Stimulated activated CD4-positive, alpha-beta T cell treated with anti-CD3 and anti-CD28 coated beads, Interleukin-15, amount 100 ng/mL, for 1 hour (primary cell): ENCODE results near the gene BIRC6.
A peak's percentile ranks its signal among the peaks of the same experiment; 100 is the strongest.
"Not testable (repeated sequence)": the region's sequence is repeated elsewhere in the genome, so short reads cannot be mapped to it uniquely, and the experiment has no call there.

Experiments
- DNase-seq, 2 donors: peaks; one replicate each; pipeline ENCODE4 v3.0.0-alpha.2; 2020; ENCODE audit warnings: low read depth in 1 of 2, low spot score in 1 of 2

BIRC6 gene, protein sequence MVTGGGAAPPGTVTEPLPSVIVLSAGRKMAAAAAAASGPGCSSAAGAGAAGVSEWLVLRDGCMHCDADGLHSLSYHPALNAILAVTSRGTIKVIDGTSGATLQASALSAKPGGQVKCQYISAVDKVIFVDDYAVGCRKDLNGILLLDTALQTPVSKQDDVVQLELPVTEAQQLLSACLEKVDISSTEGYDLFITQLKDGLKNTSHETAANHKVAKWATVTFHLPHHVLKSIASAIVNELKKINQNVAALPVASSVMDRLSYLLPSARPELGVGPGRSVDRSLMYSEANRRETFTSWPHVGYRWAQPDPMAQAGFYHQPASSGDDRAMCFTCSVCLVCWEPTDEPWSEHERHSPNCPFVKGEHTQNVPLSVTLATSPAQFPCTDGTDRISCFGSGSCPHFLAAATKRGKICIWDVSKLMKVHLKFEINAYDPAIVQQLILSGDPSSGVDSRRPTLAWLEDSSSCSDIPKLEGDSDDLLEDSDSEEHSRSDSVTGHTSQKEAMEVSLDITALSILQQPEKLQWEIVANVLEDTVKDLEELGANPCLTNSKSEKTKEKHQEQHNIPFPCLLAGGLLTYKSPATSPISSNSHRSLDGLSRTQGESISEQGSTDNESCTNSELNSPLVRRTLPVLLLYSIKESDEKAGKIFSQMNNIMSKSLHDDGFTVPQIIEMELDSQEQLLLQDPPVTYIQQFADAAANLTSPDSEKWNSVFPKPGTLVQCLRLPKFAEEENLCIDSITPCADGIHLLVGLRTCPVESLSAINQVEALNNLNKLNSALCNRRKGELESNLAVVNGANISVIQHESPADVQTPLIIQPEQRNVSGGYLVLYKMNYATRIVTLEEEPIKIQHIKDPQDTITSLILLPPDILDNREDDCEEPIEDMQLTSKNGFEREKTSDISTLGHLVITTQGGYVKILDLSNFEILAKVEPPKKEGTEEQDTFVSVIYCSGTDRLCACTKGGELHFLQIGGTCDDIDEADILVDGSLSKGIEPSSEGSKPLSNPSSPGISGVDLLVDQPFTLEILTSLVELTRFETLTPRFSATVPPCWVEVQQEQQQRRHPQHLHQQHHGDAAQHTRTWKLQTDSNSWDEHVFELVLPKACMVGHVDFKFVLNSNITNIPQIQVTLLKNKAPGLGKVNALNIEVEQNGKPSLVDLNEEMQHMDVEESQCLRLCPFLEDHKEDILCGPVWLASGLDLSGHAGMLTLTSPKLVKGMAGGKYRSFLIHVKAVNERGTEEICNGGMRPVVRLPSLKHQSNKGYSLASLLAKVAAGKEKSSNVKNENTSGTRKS (N-terminal part only)

DNA sequence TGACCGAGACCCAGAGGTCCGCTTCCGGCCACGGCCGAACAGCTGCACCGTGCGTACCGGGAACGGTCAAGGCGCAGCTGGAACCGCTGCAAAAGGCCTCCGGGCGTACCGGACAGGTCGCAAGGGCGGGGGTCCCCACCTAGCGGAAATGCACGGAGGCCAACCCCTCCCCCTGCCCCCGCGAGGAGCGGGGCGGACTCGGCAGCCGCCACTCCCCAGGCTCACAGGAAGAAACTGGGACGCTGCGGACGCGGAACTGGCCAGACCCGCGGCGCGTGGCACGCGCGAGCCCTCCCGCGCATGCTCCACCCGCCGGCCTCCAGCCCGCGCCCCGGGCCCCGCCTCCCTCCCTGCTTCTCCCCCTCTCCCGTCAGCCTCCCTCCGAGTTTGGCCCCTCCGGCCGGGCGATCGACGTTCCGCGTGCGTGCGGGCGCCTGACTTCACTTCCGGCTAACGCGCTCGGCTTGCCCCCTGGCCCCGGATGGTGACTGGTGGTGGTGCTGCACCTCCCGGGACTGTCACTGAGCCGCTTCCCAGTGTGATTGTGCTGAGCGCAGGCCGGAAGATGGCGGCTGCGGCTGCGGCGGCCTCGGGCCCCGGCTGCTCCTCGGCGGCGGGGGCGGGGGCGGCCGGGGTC is at the start of gene BIRC6:
TSS of gene BIRC6 (plus strand) at position 343 of the 637 bp plus-strand sequence. CDS start at position 482, 139 bp downstream.
- peak; percentile 81 to 91 for DNase-seq

DNA sequence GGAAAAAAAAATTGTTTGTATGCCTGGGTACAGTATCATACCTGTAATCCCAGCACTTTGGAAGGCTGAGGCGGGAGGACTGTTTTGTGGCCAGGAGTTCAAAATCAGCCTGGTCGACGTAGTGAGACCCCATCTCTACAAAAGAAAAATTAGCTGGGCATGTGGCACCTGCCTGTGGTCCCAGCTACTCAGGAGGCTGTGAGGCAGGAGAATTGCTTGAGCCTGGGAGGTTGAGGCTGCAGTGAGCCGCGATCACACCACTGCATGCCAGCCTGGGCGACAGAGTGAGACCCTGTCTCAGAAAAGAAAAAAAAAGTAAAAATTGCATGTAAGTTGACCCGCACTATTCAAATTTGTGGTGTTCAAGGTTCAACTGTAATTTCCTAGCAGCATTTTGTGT is 46.2 kb upstream of the BIRC6 start:
- no peak for DNase-seq

DNA sequence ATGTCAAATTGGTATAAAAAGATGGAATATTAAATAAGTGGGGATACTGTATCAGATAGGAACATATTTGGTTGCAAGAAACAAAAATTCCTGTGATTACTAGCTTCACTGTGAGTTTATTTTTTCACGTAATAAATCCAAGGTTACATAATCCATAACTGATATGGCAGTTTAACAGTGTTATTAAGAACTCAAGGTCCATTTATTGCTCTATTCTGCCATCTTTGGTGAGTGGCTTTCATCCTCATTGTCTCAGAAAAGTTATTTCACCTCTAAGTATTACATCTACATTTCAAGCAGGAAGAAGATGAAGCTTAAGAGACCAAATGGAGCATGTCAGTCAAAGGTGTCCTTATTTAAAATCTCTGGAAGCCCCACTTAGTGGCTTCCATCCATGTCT is 41.9 kb upstream of the BIRC6 start:
- no peak for DNase-seq

DNA sequence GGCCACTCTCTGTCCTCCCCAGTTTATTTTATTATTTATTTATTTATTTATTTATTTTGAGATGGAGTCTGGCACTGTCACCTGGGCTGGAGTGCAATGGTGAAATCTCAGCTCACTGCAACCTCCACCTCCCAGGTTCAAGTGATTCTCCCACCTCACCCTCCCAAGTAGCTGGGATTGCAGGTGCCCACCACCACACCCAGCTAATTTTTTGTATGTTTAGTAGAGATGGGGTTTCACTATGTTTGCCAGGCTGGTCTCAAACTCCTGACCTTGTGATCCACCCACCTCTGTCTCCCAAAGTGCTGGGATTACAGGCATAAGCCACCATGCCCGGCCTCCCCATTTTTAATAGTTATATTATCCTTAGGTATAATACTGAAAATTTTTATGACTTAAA is 28.1 kb upstream of the BIRC6 start:
- not testable (repeated sequence) for DNase-seq

DNA sequence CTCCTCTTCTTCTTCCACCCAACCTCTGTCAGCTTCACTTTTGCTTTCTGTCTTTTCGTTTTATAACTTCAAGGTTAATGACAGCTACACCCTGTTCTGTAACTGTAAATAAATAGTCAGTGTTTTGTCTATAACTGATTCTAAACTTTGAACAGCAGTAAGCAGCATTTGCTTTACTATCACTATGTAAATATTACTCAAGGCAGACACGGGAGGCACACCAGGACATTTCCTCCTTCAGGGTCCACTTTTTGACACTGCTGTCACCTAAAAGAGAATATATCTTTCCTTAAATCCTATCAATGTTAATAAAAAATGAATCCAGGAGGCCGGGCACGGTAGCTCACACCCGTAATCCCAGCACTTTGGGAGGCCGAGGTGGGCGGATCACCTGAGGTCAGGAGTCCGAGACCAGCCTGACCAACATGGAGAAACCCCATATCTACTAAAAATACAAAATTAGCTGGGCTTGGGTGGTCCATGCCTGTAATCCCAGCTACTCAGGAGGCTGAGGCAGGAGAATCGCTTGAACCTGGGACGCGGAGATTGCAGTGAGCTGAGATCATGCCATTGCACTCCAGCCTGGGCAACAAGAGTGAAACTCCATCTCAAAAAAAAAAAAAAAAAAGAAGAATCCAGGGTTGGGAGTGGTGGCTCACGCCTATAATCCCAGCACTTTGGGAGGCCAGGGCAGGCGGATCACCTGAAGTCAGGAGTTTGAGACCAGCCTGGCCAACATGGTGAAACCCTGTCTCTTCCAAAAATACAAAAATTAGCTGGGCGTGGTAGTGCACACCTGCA is 27.4 kb upstream of the BIRC6 start:
- DNase-seq = not testable (repeated sequence)

DNA sequence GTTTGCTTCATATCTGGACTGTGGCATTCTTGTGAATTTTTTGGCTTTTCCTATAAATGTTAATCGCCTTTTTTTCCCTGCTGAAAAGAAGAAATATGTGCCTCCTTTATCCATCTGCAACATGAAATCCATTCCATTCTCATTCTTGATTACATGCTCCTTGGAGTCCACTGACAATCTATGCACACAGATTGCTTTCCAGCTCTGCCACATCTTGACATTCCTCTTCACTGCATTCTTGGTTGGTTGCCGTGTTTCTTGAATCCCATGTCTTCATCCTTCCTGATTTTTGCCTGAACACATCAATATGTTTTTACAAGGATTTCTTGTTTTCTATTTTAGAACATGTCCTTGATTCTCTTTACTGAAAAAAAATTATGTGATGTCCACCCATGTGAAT is 26.7 kb upstream of the BIRC6 start:
- no peak for DNase-seq

DNA sequence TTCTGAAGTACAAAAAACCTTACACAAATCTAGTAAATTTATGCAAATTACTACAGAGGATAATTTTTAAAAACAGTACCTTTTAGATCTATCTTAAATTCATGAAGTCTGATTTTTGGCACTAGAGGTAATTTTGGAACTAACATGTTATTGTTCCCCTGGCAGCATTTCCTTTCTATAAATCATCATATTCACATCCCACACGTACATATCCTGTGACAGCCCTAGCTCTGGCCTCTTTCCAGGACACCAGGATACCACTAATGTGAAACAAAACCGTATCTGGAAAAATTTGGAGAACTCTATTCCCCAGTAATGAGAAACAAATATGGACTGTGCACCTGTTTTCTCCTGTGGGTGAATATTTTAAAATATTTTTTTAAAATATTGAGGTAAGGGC is 14.0 kb upstream of the BIRC6 start:
- no peak for DNase-seq

DNA sequence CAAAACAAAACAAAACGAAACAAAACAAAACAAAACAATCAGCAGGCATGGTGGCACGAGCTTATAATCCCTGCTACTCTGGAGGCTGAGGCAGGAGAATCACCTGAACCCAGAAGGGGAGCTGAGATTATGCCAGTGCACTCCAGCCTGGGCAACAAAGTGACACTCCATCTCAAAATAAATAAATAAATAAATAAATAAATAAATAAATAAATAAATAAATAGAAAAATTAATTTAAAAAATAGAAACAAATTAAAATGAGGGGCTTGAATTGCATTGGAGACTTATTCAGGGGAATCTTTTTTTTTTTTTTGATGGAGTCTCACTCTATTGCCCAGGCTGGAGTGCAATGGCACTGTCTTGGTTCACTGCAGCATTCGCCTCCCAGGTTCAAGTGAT is 6.0 kb upstream of the BIRC6 start:
- DNase-seq = not testable (repeated sequence)

DNA sequence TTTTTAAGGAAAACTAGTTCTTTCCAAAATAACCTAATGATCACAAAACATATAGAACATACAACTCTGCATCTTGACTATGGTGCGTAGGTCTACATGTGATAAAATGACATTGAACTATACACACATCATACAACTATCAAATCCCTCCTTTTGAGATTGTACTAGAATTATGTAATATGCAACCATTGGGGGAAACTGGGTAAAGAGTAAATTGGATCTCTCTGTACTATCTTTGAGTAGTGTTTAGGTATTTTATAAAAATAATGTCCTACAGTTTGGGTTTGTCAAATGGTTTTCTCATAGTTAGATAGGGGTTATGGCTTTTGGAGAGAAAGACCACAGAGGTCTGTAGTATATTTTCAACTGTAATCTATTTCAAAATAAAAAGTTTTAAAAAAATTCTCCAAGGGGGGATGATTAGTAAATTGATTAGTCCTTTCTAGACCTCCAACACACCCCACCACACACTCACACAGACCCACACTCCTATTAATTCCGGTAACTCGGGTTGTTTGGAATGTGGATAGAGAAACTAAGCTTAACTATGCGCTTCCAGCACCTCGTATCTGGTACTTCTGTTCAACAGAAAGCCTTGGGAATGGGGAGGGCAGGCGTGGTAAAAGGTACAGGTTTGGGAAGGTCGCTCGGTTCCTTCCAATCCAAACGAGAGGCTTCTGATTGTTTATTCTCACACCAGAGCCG is 695 bp upstream of the BIRC6 start:
- no peak for DNase-seq

DNA sequence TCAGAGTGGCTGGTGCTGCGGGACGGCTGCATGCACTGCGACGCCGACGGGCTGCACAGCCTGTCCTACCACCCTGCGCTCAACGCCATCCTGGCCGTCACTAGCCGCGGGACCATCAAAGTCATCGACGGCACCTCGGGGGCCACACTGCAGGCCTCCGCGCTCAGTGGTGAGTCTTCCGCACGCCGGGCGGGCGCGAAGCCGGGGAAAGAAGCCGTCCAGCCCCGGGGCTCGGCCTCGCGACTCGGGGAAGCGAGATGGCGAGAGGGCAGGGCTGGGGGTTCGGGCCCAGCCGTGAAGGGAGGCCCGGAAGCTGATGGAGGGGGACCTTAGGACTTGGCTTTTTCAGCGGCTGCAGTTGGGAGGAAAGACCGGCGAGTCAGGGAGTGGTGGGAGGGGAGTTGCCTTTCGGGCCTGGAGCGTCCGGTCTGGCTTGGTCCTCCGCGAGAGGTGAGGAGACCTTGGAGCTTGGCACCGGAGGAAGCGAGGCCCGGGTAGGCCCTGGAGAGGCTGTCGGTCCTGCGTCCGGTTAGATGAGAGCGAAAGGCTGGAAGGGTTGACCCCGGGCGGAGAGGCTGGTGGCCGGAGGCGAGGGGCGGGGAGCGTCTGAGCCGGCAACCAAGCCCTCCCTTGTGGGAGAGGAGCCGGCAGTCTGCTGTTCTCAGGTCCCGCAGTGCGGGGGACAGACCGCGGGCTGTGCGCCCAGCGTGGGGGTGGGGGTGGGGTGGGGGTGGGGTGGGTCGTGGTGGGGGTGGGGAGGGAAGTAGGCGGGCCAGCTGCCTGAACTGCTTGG is 691 bp downstream of the BIRC6 start:
- DNase-seq = peak in 1 of 2 donors; percentile 22

DNA sequence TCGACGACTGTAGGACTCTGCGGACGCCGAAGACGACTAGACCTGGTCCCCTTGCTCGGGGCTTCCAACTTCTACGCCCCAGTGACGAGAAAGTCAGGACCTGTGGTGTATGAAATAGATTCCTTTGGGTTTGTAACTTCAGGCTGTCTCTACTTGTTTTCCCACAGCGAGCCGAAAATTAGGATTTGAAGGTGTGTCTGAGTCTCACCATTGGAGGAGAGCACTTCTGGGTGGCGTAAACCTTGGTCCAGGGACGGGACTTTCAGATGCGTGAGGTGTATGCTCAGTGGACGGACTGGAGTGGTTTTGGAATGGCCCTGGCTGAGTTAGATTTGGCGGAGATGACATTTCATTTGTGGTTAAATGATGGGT is 1.3 kb downstream of the BIRC6 start:
- DNase-seq = no peak

DNA sequence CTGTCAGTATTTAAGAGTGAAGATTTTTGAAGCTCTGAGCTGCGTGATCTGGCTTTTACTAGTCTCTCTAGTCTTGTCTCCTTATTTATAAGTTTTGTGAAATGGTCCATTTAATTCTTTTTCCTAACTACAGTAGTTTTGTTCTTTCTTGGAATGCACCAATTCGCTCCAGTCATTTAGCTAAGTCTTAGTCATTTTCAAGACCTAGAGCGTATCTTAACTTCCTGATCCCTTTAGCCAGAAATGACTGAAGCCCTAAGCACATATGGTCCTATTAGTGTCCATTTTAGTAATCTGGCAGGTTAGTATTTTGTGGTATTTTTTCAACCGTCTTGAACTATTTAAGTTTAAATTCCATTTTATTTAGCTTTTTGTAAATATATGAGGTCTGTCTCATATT is 3.6 kb downstream of the BIRC6 start:
- no peak for DNase-seq

DNA sequence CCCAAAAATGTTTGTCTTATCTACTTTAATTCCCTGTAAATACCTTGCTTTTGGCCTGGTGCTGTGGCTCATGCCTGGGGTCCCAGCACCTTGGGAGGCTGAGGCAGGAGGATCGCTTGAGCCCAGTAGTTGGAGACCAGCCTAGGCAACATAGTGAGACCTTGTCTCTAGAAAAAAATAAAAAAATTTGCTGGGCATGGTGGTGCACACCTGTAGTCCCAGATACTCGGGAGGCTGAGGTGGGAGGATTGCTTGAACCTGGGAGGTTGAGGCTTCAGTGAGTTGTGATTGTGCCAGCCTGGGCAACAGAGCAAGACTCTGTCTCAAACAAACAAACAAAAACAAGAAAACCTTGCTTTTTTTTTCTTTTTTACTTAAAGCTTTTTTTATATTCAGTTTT is 6.2 kb downstream of the BIRC6 start:
- not testable (repeated sequence) for DNase-seq

DNA sequence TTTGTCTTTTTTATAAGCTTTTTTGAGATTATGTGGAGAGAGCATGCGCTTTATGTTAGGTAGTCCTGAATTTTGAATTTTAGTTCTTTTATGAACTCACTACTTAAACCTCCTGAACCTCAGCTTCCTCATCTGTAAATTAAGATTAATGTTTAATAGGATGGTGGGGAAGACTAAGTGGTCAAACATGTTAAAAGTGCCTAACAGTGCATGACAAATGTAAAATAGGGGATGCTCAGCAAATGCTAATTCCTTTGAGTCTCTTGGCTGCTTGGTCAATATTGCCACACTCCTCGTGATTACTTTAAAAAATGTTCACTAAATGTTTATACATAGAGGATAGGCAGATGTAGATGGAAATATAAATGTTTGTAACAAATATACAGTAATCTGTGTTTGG is 6.8 kb downstream of the BIRC6 start:
- DNase-seq = no peak

DNA sequence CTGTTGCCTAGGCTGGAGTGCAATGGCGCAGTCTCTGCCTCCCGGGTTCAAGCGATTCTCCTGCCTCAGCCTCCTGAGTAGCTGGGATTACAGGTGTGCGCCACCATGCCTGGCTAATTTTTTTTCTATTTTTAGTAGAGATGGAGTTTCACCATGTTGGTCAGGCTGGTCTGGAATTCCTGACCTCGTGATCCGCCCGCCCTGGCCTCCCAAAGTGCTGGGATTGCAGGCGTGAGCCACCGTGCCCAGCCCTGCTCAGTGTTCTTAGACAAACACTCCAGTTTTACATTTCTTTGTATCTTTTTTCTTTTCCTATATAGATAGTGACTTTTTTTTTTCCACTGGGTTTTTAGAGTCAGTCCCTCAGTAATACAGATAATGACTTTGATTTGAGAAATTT is 7.5 kb downstream of the BIRC6 start:
- DNase-seq = not testable (repeated sequence)

DNA sequence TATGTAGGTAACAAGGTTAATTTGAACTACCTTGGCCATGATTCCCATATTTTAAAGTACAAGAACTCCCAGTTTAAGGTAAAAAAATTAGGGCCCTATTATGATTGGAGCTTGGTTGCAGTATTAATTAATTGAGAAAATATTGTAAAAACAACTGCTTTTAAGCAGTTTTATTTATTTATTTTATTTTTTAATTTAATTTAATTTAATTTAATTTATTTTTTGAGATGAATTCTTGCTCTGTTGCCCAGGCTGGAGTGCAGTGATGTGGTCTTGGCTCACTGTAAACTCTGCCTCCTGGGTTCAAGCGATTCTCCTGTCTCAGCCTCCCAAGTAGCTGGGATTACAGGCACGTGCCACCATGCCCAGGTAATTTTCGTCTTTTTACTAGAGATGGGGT is 8.9 kb downstream of the BIRC6 start:
- not testable (repeated sequence) for DNase-seq

DNA sequence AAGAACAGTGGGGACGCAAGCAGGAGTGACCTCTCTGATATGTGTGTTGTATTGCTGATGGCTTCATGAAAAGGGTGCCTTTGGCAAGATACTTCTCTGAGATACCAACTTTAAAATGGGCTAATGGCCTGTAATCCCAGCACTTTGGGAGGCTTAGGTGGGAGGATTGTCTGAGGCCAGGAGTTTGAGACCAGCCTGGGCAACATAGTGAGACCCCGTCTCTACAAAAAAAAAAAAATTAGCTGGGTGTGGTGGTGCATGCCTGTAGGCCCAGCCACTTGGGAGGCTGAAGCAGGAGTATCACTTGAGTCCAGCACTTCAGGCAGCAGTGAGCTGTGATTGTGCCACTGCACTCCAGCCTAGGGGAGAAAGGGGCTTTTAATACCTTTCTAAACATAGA is 9.8 kb downstream of the BIRC6 start:
- DNase-seq = no peak

DNA sequence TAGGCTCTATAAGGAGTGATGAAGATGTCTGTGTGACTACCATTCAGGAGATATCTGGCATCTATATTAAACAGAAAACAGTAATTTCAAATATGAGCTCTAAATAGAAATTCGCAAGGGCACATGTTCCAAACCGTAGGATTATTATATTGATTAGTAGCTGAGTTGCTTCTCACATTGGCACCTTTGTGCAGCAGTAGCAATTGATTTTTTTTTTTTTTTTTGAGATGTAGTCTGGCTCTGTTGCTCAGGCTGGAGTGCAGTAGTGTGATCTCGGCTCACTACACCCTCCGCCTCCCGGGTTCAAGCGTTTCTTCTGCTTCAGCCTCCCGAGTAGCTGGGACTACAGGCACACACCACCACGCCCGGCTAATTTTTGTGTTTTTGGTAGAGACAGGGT is 12.4 kb downstream of the BIRC6 start:
- no peak for DNase-seq

DNA sequence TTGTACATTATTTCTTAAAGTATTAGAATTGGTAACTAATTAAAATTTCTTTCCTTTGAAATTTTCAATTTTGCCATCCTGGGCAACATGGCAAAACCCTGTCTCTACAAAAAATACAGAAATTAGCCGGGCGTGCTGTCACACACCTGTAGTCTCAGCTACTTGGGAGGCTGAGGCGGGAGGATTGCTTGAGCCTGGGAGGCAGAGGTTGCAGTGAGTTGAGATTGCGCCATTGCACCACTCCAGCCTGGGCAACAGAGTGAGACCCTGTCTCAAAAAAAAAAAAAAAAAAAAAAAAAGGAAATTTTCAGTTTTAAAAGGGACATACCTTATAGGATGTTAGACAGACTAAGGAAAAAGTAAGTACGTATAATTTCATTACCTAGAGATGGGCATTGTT is 14.1 kb downstream of the BIRC6 start:
- DNase-seq = not testable (repeated sequence)
